Gastroesophageal sphincter (tissue), 4 donors: ENCODE measurements around the gene CD40. TPM values are rescaled to one million over a fixed set of nuclear protein-coding genes. Genes with fewer than 3 reads are reported as not detected.

Experiments used
- ATAC-seq: fragments of 150-250 bp; one replicate; pipeline ENCODE4 v1.9.1; 2016; ENCODE audit warnings: mild to moderate bottlenecking, moderate library complexity
- H3K27ac ChIP-seq, 4 donors: fragments of 200-600 bp; sonication (generic) in 3 of 4; 1 replicate in 3 of 4; 2 replicates in 1 of 4; pipeline ENCODE4 v1.5.1; 2016 to 2019
- H3K27me3 ChIP-seq: fragments of 200-600 bp; sonication (generic); one replicate; pipeline ENCODE4 v1.5.1; 2019
- H3K36me3 ChIP-seq, 2 donors: fragments of 200-600 bp; sonication (generic); one replicate each; pipeline ENCODE4 v1.5.1; 2019; ENCODE audit warnings: control low read depth in 1 of 2
- H3K4me1 ChIP-seq, 3 donors: fragments of 200-600 bp; sonication (generic); 1 replicate in 2 of 3; 2 replicates in 1 of 3; pipeline ENCODE4 v1.5.1; 2016 to 2019; ENCODE audit warnings: control low read depth in 2 of 3
- H3K4me3 ChIP-seq, 2 donors: fragments of 200-600 bp; sonication (generic); one replicate each; pipeline ENCODE4 v1.5.1; 2019; ENCODE audit warnings: mild to moderate bottlenecking in 1 of 2, moderate library complexity in 1 of 2
- H3K9me3 ChIP-seq, 3 donors: fragments of 200-600 bp; sonication (generic); one replicate each; pipeline ENCODE4 v1.5.1; 2017 to 2019; ENCODE audit warnings: control low read depth in 2 of 3
- CTCF ChIP-seq, 4 experiments: fragments of 200-600 bp in 2 of 4; fragments of 450-650 bp in 2 of 4; sonication (generic) in 1 of 4; IDR thresholded peaks; one replicate each; pipeline ENCODE4 v1.5.1; 2017 to 2019; ENCODE audit warnings: antibody characterized with exemption in 4 of 4, mild to moderate bottlenecking in 2 of 4, moderate library complexity in 2 of 4
- EP300 ChIP-seq: sonication (generic); formaldehyde crosslinking; IDR thresholded peaks from one replicate; pipeline ENCODE4 v1.6.1; 2017; ENCODE audit warnings: antibody characterized with exemption, mild to moderate bottlenecking
- POLR2A ChIP-seq, 2 donors: fragments of 450-650 bp; IDR thresholded peaks; one replicate each; pipeline ENCODE4 v1.6.1; 2017; ENCODE audit warnings: antibody characterized with exemption in 2 of 2, mild to moderate bottlenecking in 2 of 2, moderate library complexity in 1 of 2
- POLR2AphosphoS5 ChIP-seq: sonication (generic); formaldehyde crosslinking; IDR thresholded peaks from one replicate; pipeline ENCODE4 v1.6.1; 2017; ENCODE audit warnings: antibody characterized with exemption
- WGBS, 2 donors: methylation state at CpG; one replicate each; pipeline ENCODE4 v1.1.5; 2018; ENCODE audit warnings: low coverage in 1 of 2; 5-methylcytosine and 5-hydroxymethylcytosine counted together
- total RNA-seq, 4 donors: library from RNA; depleted of rRNA; stranded (reverse); fragments of >200 nt; gene quantifications; one replicate each; pipeline ENCODE4 v1.1.0, GENCODE V29; 2016

CD40 gene
- total RNA-seq, 4 donors from 2014 or later: 13.7 to 16.6 (median 13.9) TPM

GRCh38 chr20:46161921-46162320 lies 43.8 kb downstream of the CD40 start:
- no peaks in the 10 kb centered on the region for H3K9me3 ChIP-seq
- H3K27me3 ChIP-seq: peaks cover 91% of the 10 kb centered on the region
- H3K27ac ChIP-seq: no peak overlapping the region
- WGBS, 2 donors: 100% methylated on average over 1 of the region's 1 CpG; no CpG with 5 or more reads in 1 of the 2 donors
- no peak overlapping the region for H3K4me3 ChIP-seq
- H3K4me1 ChIP-seq: no peaks in the 10 kb centered on the region
- TF ChIP-seq POLR2A (IDR thresholded peaks at IDR 0.05): no peak
- TF ChIP-seq EP300: no peak
- no peak for TF ChIP-seq POLR2AphosphoS5
- no peak for TF ChIP-seq CTCF (IDR thresholded peaks at IDR 0.05)
- no peak for ATAC-seq
- H3K36me3 ChIP-seq: no peaks in the 10 kb centered on the region

GRCh38 chr20:46164254-46164653 lies 46.1 kb downstream of the CD40 start:
- Histone ChIP-seq H3K36me3 (no peaks in the 10 kb centered on the region), H3K4me1 (no peaks in the 10 kb centered on the region), H3K27ac (no peak overlapping the region), H3K27me3 (peaks cover 87% of the 10 kb centered on the region), H3K9me3 (no peaks in the 10 kb centered on the region), H3K4me3 (no peak overlapping the region)
- TF ChIP-seq CTCF (IDR thresholded peaks at IDR 0.05) (no peak), POLR2A (IDR thresholded peaks at IDR 0.05) (no peak), POLR2AphosphoS5 (no peak), EP300 (no peak)
- 48 to 56% methylated on average over 5 to 7 of the region's 7 CpGs for WGBS, 2 donors
- ATAC-seq: no peak

- no peak overlapping the region for H3K4me3 ChIP-seq
- H3K36me3 ChIP-seq: no peaks in the 10 kb centered on the region
- no peak overlapping the region for H3K27ac ChIP-seq
- TF ChIP-seq POLR2AphosphoS5: no peak
- no peak for TF ChIP-seq CTCF (IDR thresholded peaks at IDR 0.05)
- TF ChIP-seq EP300: no peak
- no peak for TF ChIP-seq POLR2A (IDR thresholded peaks at IDR 0.05)
- no peak for ATAC-seq
- H3K9me3 ChIP-seq: no peaks in the 10 kb centered on the region
- H3K4me1 ChIP-seq: no peaks in the 10 kb centered on the region
- H3K27me3 ChIP-seq: peaks cover 87% of the 10 kb centered on the region
Measured at GRCh38 chr20:46167080-46167479, 49.0 kb downstream of the CD40 start.

GRCh38 chr20:46168438-46168837 lies 50.3 kb downstream of the CD40 start:
- TF ChIP-seq EP300 (no peak), POLR2A (IDR thresholded peaks at IDR 0.05) (no peak), POLR2AphosphoS5 (no peak), CTCF (IDR thresholded peaks at IDR 0.05) (no peak)
- Histone ChIP-seq H3K4me1 (no peaks in the 10 kb centered on the region), H3K36me3 (no peaks in the 10 kb centered on the region), H3K27ac (no peak overlapping the region), H3K4me3 (no peak overlapping the region), H3K9me3 (no peaks in the 10 kb centered on the region), H3K27me3 (peaks cover 87% of the 10 kb centered on the region)
- WGBS, 2 donors: 40 to 51% methylated on average over 4 to 5 of the region's 8 CpGs
- ATAC-seq: no peak

DNA sequence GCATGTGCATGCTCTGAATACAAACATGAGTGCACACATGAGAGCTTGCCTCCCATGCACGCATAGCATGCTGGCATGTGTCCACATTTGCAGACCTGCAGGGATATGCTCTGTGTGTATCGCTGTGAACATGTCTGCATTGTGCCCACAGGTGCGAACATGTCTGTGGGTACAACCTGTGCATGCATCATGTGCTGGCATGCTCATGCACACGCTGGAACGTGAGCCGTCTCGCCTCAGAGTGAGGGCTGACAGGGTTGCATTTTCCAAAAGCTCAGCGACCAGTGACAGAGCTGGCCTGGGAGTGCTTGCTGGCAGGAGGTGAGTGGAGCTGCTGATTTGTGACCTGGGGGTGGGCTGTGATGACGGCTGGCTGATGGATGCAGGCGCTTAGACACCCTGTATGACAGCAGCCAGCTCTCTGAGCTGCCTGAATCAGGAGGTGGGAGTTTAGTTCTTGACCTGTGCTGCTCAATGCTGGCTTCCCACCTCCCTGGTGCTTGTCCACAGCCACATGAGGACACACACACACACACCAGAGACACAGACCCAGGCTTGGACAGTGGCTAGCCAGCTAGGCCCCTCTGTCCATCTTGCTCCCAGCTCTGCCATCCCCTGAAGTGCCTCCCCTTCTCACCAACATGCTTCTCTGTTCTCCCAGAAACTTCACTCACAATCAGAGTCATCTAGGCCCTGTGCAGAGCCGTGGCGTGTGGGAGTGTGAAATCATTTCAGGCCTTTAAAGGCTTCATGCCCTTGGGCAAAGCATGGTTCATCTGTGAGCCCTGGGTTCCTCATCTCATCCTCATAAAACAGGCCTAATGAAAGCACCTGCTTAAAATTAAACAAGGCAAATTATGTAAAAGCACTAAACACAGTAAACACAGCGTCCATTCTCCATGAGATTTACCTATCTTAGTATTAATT lies 51.4 kb downstream of the CD40 start:
- TF ChIP-seq POLR2AphosphoS5 (no peak), CTCF (IDR thresholded peaks at IDR 0.05) (no peak), POLR2A (IDR thresholded peaks at IDR 0.05) (no peak), EP300 (no peak)
- Histone ChIP-seq H3K9me3 (no peaks in the 10 kb centered on the region), H3K4me3 (no peak overlapping the region), H3K27me3 (peaks cover 90% of the 10 kb centered on the region), H3K4me1 (peaks cover 0 to 4% (median 0%) of the 10 kb centered on the region in 3 donors), H3K27ac (no peak overlapping the region), H3K36me3 (no peaks in the 10 kb centered on the region)
- ATAC-seq: no peak
- WGBS, 2 donors: 20 to 75% methylated on average over 4 to 6 of the region's 13 CpGs
